HG03354 (cell line): ENCODE measurements around the gene IRF9.
A peak's percentile ranks its signal among the peaks of the same experiment; 100 is the strongest.

Experiments
- ATAC-seq: cut with Tn5 transposase; IDR thresholded peaks from one replicate; pipeline ENCODE4 v1.9.1; 2021; ENCODE audit warnings: mild to moderate bottlenecking; ENCODE audit not compliant: unreplicated experiment, poor library complexity, severe bottlenecking

The IRF9 gene

GRCh38 chr14:24130717-24131548 is 30.1 kb upstream of the IRF9 start:
- ATAC-seq = no peak

GRCh38 chr14:24131549-24131966 is 29.5 kb upstream of the IRF9 start:
- ATAC-seq = no peak

GRCh38 chr14:24132061-24132685 is 28.9 kb upstream of the IRF9 start:
- no peak for ATAC-seq

- no peak for ATAC-seq
Observed at GRCh38 chr14:24132976-24133375, 28.1 kb upstream of the IRF9 start.

- no peak for ATAC-seq
Observed at GRCh38 chr14:24133735-24134134, 27.3 kb upstream of the IRF9 start.

GRCh38 chr14:24135584-24135833 is 25.6 kb upstream of the IRF9 start:
- peak; percentile 19 for ATAC-seq

- peak; percentile 88 for ATAC-seq
Observed at GRCh38 chr14:24135834-24136683, 25.0 kb upstream of the IRF9 start, which contains the start of gene PSME1. PSME1 (plus strand) TSS chr14:24136194; CDS start chr14:24136263, 69 bp downstream.

GRCh38 chr14:24136684-24137528 is 24.2 kb upstream of the IRF9 start:
- ATAC-seq = no peak

GRCh38 chr14:24137529-24138395 is 23.3 kb upstream of the IRF9 start:
- ATAC-seq = no peak

- ATAC-seq = no peak
Observed at GRCh38 chr14:24138396-24139271, 22.4 kb upstream of the IRF9 start.

GRCh38 chr14:24139272-24139934 is 21.7 kb upstream of the IRF9 start:
- ATAC-seq = no peak

- peak; percentile 88 for ATAC-seq
Observed at GRCh38 chr14:24141097-24141880, 19.8 kb upstream of the IRF9 start, which contains the start of gene EMC9. EMC9 (minus strand) TSS chr14:24141591; CDS start chr14:24141304, 287 bp downstream.

- no peak for ATAC-seq
Observed at GRCh38 chr14:24143511-24143910, 17.6 kb upstream of the IRF9 start.

GRCh38 chr14:24144451-24144850 is 16.6 kb upstream of the IRF9 start:
- no peak for ATAC-seq

- no peak for ATAC-seq
Observed at GRCh38 chr14:24145219-24145618, 15.8 kb upstream of the IRF9 start.

- no peak for ATAC-seq
Observed at GRCh38 chr14:24145690-24146452, 15.2 kb upstream of the IRF9 start.
